ENCODE results near the gene ACOXL.

The ACOXL gene

DNA sequence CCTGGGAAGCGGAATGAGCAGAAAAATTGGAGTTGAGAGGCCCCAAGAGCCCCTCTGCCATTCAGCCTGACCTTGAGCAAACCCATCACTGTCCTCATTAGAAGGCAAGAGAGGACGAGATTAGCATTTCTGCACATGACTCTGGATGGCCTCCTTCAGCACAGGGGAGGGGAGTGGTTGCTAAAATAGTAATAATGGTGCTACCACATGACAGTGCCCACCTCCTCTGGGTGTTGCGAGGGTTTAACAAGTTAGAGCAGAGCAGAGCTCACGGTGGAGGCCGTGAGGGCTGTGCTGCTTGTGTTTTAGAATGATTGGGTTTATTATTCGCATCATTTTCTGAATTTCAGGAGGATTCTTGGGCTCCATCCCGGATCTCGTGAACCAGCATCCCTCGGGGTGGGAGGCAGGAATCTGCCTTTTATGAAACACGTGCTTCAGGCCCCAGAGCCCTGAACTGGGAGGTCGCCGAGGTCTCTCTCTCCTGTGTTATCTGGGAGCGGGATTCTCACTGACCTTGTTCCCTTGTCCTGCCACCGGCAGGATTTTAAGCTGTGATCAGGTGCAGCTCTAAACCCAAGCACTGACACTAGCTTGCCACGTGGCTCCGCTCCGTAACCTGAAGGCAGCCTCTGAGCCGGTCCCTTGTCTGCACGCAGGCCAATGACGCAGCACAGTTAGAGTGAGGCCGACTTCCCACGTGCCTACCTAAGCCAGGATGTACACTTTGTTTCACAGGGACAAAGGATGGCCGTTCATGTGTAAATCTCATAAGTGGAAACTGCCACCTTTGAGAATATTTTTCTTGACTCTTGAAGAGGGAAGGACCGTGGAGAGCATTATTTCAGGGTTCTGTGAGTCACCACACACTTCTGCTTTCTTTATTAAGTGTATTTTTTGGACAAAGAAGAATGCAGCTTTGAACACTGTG, 142.3 kb downstream of the ACOXL start:
- Histone ChIP-seq H3K36me3 (ENCODE audit: insufficient read depth, low read length) (no peaks in the 10 kb centered on the region), H3K9ac (ENCODE audit: low read depth, low read length) (no peak overlapping the region), H3K27me3 (ENCODE audit: control insufficient read depth, insufficient read depth, low read length) (peaks cover 28% of the 10 kb centered on the region)

GRCh38 chr2:110875384-110875725, 143.0 kb downstream of the ACOXL start:
- Histone ChIP-seq H3K36me3 (ENCODE audit: insufficient read depth, low read length) (no peaks in the 10 kb centered on the region), H3K9ac (ENCODE audit: low read depth, low read length) (no peak overlapping the region), H3K4me2 (ENCODE audit: low read length) (no peak overlapping the region), H3K27me3 (ENCODE audit: control insufficient read depth, insufficient read depth, low read length) (peaks cover 28% of the 10 kb centered on the region), H3K4me3 (ENCODE audit: low read length) (no peak overlapping the region), H3K9me3 (replicated peaks; ENCODE audit: low read length) (no peaks in the 10 kb centered on the region), H3K4me1 (ENCODE audit: control insufficient read depth, insufficient read depth, low read length) (no peaks in the 10 kb centered on the region)

More for the DNA sequence above, 142.3 kb downstream of the ACOXL start:
- Histone ChIP-seq H3K4me3 (ENCODE audit: low read length) (no peak overlapping the region), H3K4me1 (ENCODE audit: control insufficient read depth, insufficient read depth, low read length) (no peaks in the 10 kb centered on the region), H3K9me3 (replicated peaks; ENCODE audit: low read length) (no peaks in the 10 kb centered on the region), H3K4me2 (ENCODE audit: low read length) (no peak overlapping the region)

GRCh38 chr2:110876167-110876999, 144.0 kb downstream of the ACOXL start:
- Histone ChIP-seq H3K36me3 (ENCODE audit: insufficient read depth, low read length) (no peaks in the 10 kb centered on the region), H3K4me3 (ENCODE audit: low read length) (no peak overlapping the region), H3K9ac (ENCODE audit: low read depth, low read length) (no peak overlapping the region), H3K4me2 (ENCODE audit: low read length) (no peak overlapping the region), H3K9me3 (replicated peaks; ENCODE audit: low read length) (no peaks in the 10 kb centered on the region), H3K4me1 (ENCODE audit: control insufficient read depth, insufficient read depth, low read length) (no peaks in the 10 kb centered on the region), H3K27me3 (ENCODE audit: control insufficient read depth, insufficient read depth, low read length) (peaks cover 31% of the 10 kb centered on the region)

GRCh38 chr2:110877031-110877827, 144.9 kb downstream of the ACOXL start:
- Histone ChIP-seq H3K36me3 (ENCODE audit: insufficient read depth, low read length) (no peaks in the 10 kb centered on the region), H3K4me3 (ENCODE audit: low read length) (no peak overlapping the region), H3K4me1 (ENCODE audit: control insufficient read depth, insufficient read depth, low read length) (no peaks in the 10 kb centered on the region), H3K27me3 (ENCODE audit: control insufficient read depth, insufficient read depth, low read length) (peaks cover 27% of the 10 kb centered on the region), H3K4me2 (ENCODE audit: low read length) (no peak overlapping the region), H3K9ac (ENCODE audit: low read depth, low read length) (no peak overlapping the region), H3K9me3 (replicated peaks; ENCODE audit: low read length) (no peaks in the 10 kb centered on the region)

DNA sequence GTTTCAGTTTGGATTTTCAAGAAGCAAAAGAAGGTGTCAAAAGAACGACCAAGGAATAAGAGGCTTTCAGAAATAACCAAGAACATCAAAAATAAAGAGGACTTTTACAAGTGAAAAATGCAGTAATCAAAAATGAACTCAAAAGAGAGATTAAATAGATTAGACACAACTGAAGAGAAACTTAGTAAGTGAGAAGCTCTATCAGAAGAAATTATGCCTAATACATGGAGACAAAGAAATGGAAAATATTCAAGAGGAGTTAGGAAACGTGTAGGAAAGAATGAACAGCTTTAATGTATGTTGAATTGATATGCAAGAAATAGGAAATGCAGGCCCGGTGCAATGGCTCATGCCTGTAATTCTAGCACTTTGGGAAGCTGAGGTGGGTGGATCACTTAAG, 145.8 kb downstream of the ACOXL start:
- no peaks in the 10 kb centered on the region for H3K4me1 ChIP-seq (ENCODE audit: control insufficient read depth, insufficient read depth, low read length)
- H3K9me3 ChIP-seq (replicated peaks; ENCODE audit: low read length), result no peaks in the 10 kb centered on the region
- H3K36me3 ChIP-seq (ENCODE audit: insufficient read depth, low read length), result no peaks in the 10 kb centered on the region
- H3K9ac ChIP-seq (ENCODE audit: low read depth, low read length), result no peak overlapping the region
- no peak overlapping the region for H3K4me2 ChIP-seq (ENCODE audit: low read length)
- H3K27me3 ChIP-seq (ENCODE audit: control insufficient read depth, insufficient read depth, low read length), result peaks cover 25% of the 10 kb centered on the region
- H3K4me3 ChIP-seq (ENCODE audit: low read length), result no peak overlapping the region

- Histone ChIP-seq H3K4me2 (ENCODE audit: low read length) (no peak overlapping the region), H3K4me1 (ENCODE audit: control insufficient read depth, insufficient read depth, low read length) (no peaks in the 10 kb centered on the region), H3K36me3 (ENCODE audit: insufficient read depth, low read length) (no peaks in the 10 kb centered on the region), H3K9ac (ENCODE audit: low read depth, low read length) (no peak overlapping the region), H3K4me3 (ENCODE audit: low read length) (no peak overlapping the region), H3K27me3 (ENCODE audit: control insufficient read depth, insufficient read depth, low read length) (peaks cover 38% of the 10 kb centered on the region), H3K9me3 (replicated peaks; ENCODE audit: low read length) (no peaks in the 10 kb centered on the region)
Measured at GRCh38 chr2:110881908-110882307, 149.5 kb downstream of the ACOXL start.

DNA sequence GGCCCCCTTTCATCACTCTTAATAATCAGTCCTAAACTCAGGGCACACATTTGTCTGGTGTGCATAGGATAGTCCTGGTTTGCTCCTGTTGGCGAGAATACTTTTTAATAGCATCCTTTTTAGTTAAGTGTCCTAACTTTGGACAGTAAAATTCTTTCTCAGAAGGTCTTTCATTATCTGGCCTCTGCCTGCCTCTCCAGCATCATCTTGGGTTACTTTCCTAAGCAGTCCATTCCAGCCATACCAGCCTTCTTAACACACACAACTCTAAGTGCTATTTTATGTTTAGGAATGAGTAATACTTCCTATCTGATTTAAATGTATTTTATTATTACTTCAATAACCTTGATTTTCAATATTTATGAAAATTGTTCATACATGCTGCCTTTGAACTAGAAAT, 151.0 kb downstream of the ACOXL start:
- Histone ChIP-seq H3K4me2 (ENCODE audit: low read length) (no peak overlapping the region), H3K9me3 (replicated peaks; ENCODE audit: low read length) (no peaks in the 10 kb centered on the region), H3K27me3 (ENCODE audit: control insufficient read depth, insufficient read depth, low read length) (peaks cover 39% of the 10 kb centered on the region), H3K4me3 (ENCODE audit: low read length) (no peak overlapping the region), H3K9ac (ENCODE audit: low read depth, low read length) (no peak overlapping the region), H3K36me3 (ENCODE audit: insufficient read depth, low read length) (no peaks in the 10 kb centered on the region), H3K4me1 (ENCODE audit: control insufficient read depth, insufficient read depth, low read length) (no peaks in the 10 kb centered on the region)

DNA sequence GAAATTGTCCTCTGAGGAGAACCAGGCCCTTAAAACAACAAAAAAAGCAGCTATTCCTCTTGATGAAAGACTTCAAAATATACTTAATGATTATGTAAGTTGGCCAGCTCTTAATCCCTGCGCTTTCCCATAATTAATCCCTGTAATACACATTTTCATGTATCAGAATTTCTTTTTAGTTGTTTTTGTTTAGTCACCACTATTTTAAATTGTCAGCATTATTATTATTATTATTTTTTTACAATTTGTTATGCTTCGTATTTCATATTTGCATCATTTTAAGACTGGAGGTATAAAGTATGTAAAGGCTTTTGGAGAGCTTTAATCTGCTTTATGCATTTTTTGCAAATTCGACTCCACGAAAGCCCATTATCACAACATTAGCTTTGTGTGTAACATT, 152.9 kb downstream of the ACOXL start:
- H3K9me3 ChIP-seq (replicated peaks; ENCODE audit: low read length), result no peaks in the 10 kb centered on the region
- no peaks in the 10 kb centered on the region for H3K36me3 ChIP-seq (ENCODE audit: insufficient read depth, low read length)
- H3K9ac ChIP-seq (ENCODE audit: low read depth, low read length), result no peak overlapping the region
- no peak overlapping the region for H3K4me3 ChIP-seq (ENCODE audit: low read length)
- H3K27me3 ChIP-seq (ENCODE audit: control insufficient read depth, insufficient read depth, low read length), result peaks cover 48% of the 10 kb centered on the region
- H3K4me2 ChIP-seq (ENCODE audit: low read length), result no peak overlapping the region
- no peaks in the 10 kb centered on the region for H3K4me1 ChIP-seq (ENCODE audit: control insufficient read depth, insufficient read depth, low read length)

- Histone ChIP-seq H3K4me2 (ENCODE audit: low read length) (no peak overlapping the region), H3K4me3 (ENCODE audit: low read length) (no peak overlapping the region), H3K36me3 (ENCODE audit: insufficient read depth, low read length) (no peaks in the 10 kb centered on the region), H3K9ac (ENCODE audit: low read depth, low read length) (no peak overlapping the region), H3K4me1 (ENCODE audit: control insufficient read depth, insufficient read depth, low read length) (no peaks in the 10 kb centered on the region), H3K9me3 (replicated peaks; ENCODE audit: low read length) (no peaks in the 10 kb centered on the region), H3K27me3 (ENCODE audit: control insufficient read depth, insufficient read depth, low read length) (peaks cover 50% of the 10 kb centered on the region)
Measured at GRCh38 chr2:110886826-110887573, 154.6 kb downstream of the ACOXL start.

- H3K4me2 ChIP-seq (ENCODE audit: low read length), result no peak overlapping the region
- peaks cover 52% of the 10 kb centered on the region for H3K27me3 ChIP-seq (ENCODE audit: control insufficient read depth, insufficient read depth, low read length)
- H3K4me1 ChIP-seq (ENCODE audit: control insufficient read depth, insufficient read depth, low read length), result no peaks in the 10 kb centered on the region
- no peak overlapping the region for H3K4me3 ChIP-seq (ENCODE audit: low read length)
- no peaks in the 10 kb centered on the region for H3K9me3 ChIP-seq (replicated peaks; ENCODE audit: low read length)
- H3K36me3 ChIP-seq (ENCODE audit: insufficient read depth, low read length), result no peaks in the 10 kb centered on the region
- H3K9ac ChIP-seq (ENCODE audit: low read depth, low read length), result no peak overlapping the region
Measured at GRCh38 chr2:110888411-110888810, 156.0 kb downstream of the ACOXL start.

Measured in skeletal muscle satellite cell (primary cell).